RWPE2 (cell line): Measurements from ENCODE around the gene HSD17B8.

Experiments
- ATAC-seq: fragments of 200-7000 bp; cut with Tn5 transposase; 3 replicates; pipeline ENCODE4 v1.9.1; 2021; ENCODE audit warnings: low read depth
- DNase-seq: peaks from one replicate; pipeline ENCODE4 v3.0.0-alpha.2; 2020; ENCODE audit warnings: low spot score
- H3K27ac ChIP-seq: fragments of 450-650 bp; 2 replicates; pipeline ENCODE4 v1.5.1; 2017; ENCODE audit warnings: mild to moderate bottlenecking; ENCODE audit not compliant: poor library complexity, severe bottlenecking
- H3K27me3 ChIP-seq: fragments of 250-450 bp; sonication (Bioruptor Pico); 2 replicates; pipeline ENCODE4 v1.5.1; 2021; ENCODE audit warnings: mild to moderate bottlenecking, moderate library complexity; ENCODE audit not compliant: insufficient read depth, poor library complexity, severe bottlenecking
- H3K36me3 ChIP-seq: fragments of 250-450 bp; sonication (Bioruptor Pico); 2 replicates; pipeline ENCODE4 v1.5.1; 2020; ENCODE audit warnings: low read depth, mild to moderate bottlenecking, moderate library complexity
- H3K4me1 ChIP-seq: fragments of 250-450 bp; sonication (Bioruptor Pico); 2 replicates; pipeline ENCODE4 v1.5.1; 2021; ENCODE audit warnings: mild to moderate bottlenecking, moderate library complexity; ENCODE audit not compliant: insufficient read depth, poor library complexity, severe bottlenecking
- H3K4me3 ChIP-seq: fragments of 250-450 bp; sonication (Bioruptor Pico); 2 replicates; pipeline ENCODE4 v1.5.1; 2021; ENCODE audit warnings: mild to moderate bottlenecking, moderate library complexity; ENCODE audit not compliant: severe bottlenecking
- H3K9me3 ChIP-seq: fragments of 250-450 bp; sonication (Bioruptor Pico); 2 replicates; pipeline ENCODE4 v1.5.1; 2021; ENCODE audit warnings: mild to moderate bottlenecking, moderate library complexity; ENCODE audit not compliant: severe bottlenecking
- CTCF ChIP-seq: fragments of 450-650 bp; IDR thresholded peaks from one replicate; pipeline ENCODE4 v1.5.1; 2017; ENCODE audit warnings: mild to moderate bottlenecking, moderate library complexity; ENCODE audit not compliant: poor library complexity, severe bottlenecking

The HSD17B8 gene

GRCh38 chr6:33251395-33252012 lies 47.0 kb downstream of the HSD17B8 start:
- ATAC-seq (no peak), DNase-seq (no peak)
- no peak for TF ChIP-seq CTCF
- no peaks in the 10 kb centered on the region for H3K9me3 ChIP-seq
- H3K36me3 ChIP-seq: peaks cover 20% of the 10 kb centered on the region
- H3K27me3 ChIP-seq: no peaks in the 10 kb centered on the region
- H3K4me3 ChIP-seq: no peak overlapping the region
- no peak overlapping the region for H3K27ac ChIP-seq
- H3K4me1 ChIP-seq: peaks cover 14% of the 10 kb centered on the region

GRCh38 chr6:33252759-33253158 lies 48.3 kb downstream of the HSD17B8 start:
- Histone ChIP-seq H3K9me3 (no peaks in the 10 kb centered on the region), H3K36me3 (peaks cover 25% of the 10 kb centered on the region), H3K27me3 (no peaks in the 10 kb centered on the region), H3K27ac (no peak overlapping the region), H3K4me3 (no peak overlapping the region), H3K4me1 (peaks cover 14% of the 10 kb centered on the region)
- no peak for TF ChIP-seq CTCF
- ATAC-seq (no peak), DNase-seq (no peak)

GRCh38 chr6:33254591-33254990 lies 50.1 kb downstream of the HSD17B8 start:
- no peak overlapping the region for H3K4me3 ChIP-seq
- H3K27ac ChIP-seq: no peak overlapping the region
- H3K9me3 ChIP-seq: no peaks in the 10 kb centered on the region
- ATAC-seq (no peak), DNase-seq (no peak)
- H3K4me1 ChIP-seq: peaks cover 23% of the 10 kb centered on the region
- H3K27me3 ChIP-seq: no peaks in the 10 kb centered on the region
- H3K36me3 ChIP-seq: peaks cover 37% of the 10 kb centered on the region
- no peak for TF ChIP-seq CTCF
